GM12874 (cell line): Measurements from ENCODE around the gene IL2RG.

Experiments
- TF ChIP-seq, protein P1 (sequence below): IDR thresholded peaks from 2 replicates; pipeline ENCODE4 v1.5.1; 2011; ENCODE audit warnings: low read depth, mild to moderate bottlenecking, control low read depth, low read length, moderate library complexity; ENCODE audit not compliant: insufficient read depth

The IL2RG gene

DNA sequence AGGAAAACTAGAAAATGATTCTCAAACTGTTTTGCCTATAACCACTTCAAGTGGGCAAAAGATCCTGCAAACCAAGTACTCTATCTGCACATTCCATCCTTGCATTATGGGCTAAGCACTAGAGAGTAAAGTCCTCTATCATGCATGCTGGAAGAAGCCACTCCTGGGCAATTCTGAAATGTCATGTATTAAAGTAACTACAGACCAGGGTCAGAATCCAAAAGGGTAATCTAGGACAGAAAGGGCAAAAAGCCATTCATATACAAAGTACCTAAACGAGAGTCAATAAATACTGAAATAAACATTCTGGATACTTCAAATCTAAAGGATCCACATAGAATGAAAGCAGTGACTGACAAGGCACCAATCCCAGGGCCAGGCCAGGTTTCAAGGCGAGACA, 44.3 kb downstream of the IL2RG start:
- TF ChIP-seq, protein P1, sequence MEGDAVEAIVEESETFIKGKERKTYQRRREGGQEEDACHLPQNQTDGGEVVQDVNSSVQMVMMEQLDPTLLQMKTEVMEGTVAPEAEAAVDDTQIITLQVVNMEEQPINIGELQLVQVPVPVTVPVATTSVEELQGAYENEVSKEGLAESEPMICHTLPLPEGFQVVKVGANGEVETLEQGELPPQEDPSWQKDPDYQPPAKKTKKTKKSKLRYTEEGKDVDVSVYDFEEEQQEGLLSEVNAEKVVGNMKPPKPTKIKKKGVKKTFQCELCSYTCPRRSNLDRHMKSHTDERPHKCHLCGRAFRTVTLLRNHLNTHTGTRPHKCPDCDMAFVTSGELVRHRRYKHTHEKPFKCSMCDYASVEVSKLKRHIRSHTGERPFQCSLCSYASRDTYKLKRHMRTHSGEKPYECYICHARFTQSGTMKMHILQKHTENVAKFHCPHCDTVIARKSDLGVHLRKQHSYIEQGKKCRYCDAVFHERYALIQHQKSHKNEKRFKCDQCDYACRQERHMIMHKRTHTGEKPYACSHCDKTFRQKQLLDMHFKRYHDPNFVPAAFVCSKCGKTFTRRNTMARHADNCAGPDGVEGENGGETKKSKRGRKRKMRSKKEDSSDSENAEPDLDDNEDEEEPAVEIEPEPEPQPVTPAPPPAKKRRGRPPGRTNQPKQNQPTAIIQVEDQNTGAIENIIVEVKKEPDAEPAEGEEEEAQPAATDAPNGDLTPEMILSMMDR = no peak

DNA sequence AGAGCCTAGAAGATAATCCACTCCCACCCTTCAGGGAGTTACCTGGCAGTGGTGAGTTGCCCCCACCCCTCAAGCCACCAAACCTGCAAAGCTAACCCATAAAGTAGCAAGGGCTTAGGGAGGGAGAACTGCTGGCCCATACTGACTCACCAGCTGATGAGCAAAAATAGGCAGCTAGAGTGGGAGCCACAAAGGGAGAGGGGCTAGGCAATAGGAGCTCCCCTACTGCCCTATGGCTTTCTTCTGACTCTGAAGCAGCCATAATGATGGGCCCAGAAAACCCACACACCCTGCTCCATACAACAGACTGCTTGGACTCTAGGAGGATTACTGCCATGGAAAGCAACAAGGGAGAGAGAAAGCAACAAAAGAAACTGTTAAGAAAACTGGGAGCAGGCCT, 51.2 kb downstream of the IL2RG start:
- TF ChIP-seq, protein P1 = no peak

DNA sequence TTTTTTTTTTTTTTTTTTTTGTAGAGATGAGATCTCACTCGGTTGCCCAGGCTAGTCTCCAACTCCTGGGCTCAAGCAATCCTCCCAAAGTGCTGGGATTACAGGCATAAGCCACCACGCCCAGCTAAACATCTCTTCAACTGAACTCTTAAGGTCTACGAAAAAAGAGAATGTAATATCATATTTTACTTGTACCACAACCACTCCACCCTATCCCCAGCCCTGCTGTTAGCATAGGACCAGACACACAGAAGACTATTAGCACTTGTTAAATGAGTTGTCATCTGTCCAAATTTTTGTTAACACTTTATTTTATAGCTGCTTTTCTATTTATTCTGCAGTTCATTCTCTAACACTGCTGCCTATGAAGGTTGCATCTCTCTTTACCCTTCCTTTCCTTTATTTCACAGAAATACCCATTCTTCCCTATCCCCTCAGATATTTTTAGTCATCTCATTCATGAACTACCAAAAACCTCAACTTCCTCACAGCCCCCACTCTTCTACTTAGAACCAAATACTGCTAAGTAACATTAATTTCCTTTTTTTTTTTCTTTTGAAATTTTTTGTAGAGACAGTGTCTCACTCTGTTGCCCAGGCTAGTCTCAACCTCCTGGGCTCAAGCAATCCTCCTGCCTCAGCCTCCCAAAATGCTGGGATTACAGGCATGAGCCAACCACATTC, 53.4 kb downstream of the IL2RG start:
- TF ChIP-seq, protein P1 = no peak
